ENCODE measurements around the gene BOLA1. TPM values are rescaled to one million over a fixed set of nuclear protein-coding genes. Genes with fewer than 3 reads are reported as not detected.

Gene BOLA1
- polyA plus RNA-seq, 1 donor from 2014 or later = 26.3 TPM

DNA sequence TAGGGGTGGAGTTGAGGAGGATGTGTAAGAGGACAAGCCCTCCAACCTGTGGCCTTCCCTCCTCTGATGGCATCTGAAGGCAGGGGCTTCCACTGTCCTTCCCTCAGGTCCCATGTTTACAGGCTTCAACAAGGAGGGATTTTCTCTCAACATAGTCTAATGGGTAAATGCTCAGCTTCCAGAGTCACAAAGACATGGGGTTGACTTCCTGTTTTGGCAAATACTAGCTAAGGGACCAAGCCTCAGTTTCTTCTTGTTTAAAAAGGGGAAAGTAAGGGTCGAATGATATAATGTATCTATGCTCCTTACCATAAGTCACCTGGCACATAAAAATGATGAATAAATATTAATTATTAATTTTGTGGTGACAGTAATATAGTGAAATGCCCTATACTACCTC is 15.2 kb downstream of the BOLA1 start:
- H3K79me2 ChIP-seq (replicated peaks; ENCODE audit: insufficient read depth, low read length) = peaks cover 42% of the 10 kb centered on the region
- H3K4me3 ChIP-seq (ENCODE audit: low read length) = no peak overlapping the region
- no peaks in the 10 kb centered on the region for H3F3A ChIP-seq (ENCODE audit: insufficient read depth, low read length, poor library complexity, severe bottlenecking)
- no peaks in the 10 kb centered on the region for H3K36me3 ChIP-seq (ENCODE audit: insufficient read depth, low read length)
- no peak overlapping the region for H3K9ac ChIP-seq (ENCODE audit: low read length)
- no peaks in the 10 kb centered on the region for H3K9me2 ChIP-seq (ENCODE audit: insufficient read depth, low read length)
- H3K27ac ChIP-seq (ENCODE audit: low read length) = no peak overlapping the region
- H4K20me1 ChIP-seq (ENCODE audit: insufficient read depth) = no peaks in the 10 kb centered on the region
- H3K9me3 ChIP-seq (ENCODE audit: low read length) = no peaks in the 10 kb centered on the region
- no peak overlapping the region for H3K4me2 ChIP-seq (ENCODE audit: low read length)
- H2AFZ ChIP-seq (ENCODE audit: low read depth, low read length) = no peak overlapping the region
- H3K27me3 ChIP-seq (ENCODE audit: insufficient read depth, low read depth, low read length) = no peaks in the 10 kb centered on the region
- TF ChIP-seq TAF1 (IDR thresholded peaks at IDR 0.05; ENCODE audit: low read depth) (no peak), RAD21 (conservative IDR thresholded peaks at IDR 0.05) (no peak), EZH2 (IDR thresholded peaks at IDR 0.05; ENCODE audit: borderline replicate concordance, insufficient read depth, low read length, poor library complexity, severe bottlenecking) (no peak)
- TF ChIP-seq, protein P1, sequence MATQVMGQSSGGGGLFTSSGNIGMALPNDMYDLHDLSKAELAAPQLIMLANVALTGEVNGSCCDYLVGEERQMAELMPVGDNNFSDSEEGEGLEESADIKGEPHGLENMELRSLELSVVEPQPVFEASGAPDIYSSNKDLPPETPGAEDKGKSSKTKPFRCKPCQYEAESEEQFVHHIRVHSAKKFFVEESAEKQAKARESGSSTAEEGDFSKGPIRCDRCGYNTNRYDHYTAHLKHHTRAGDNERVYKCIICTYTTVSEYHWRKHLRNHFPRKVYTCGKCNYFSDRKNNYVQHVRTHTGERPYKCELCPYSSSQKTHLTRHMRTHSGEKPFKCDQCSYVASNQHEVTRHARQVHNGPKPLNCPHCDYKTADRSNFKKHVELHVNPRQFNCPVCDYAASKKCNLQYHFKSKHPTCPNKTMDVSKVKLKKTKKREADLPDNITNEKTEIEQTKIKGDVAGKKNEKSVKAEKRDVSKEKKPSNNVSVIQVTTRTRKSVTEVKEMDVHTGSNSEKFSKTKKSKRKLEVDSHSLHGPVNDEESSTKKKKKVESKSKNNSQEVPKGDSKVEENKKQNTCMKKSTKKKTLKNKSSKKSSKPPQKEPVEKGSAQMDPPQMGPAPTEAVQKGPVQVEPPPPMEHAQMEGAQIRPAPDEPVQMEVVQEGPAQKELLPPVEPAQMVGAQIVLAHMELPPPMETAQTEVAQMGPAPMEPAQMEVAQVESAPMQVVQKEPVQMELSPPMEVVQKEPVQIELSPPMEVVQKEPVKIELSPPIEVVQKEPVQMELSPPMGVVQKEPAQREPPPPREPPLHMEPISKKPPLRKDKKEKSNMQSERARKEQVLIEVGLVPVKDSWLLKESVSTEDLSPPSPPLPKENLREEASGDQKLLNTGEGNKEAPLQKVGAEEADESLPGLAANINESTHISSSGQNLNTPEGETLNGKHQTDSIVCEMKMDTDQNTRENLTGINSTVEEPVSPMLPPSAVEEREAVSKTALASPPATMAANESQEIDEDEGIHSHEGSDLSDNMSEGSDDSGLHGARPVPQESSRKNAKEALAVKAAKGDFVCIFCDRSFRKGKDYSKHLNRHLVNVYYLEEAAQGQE (IDR thresholded peaks at IDR 0.05; ENCODE audit: borderline replicate concordance) = no peak
- TF ChIP-seq, protein P2, sequence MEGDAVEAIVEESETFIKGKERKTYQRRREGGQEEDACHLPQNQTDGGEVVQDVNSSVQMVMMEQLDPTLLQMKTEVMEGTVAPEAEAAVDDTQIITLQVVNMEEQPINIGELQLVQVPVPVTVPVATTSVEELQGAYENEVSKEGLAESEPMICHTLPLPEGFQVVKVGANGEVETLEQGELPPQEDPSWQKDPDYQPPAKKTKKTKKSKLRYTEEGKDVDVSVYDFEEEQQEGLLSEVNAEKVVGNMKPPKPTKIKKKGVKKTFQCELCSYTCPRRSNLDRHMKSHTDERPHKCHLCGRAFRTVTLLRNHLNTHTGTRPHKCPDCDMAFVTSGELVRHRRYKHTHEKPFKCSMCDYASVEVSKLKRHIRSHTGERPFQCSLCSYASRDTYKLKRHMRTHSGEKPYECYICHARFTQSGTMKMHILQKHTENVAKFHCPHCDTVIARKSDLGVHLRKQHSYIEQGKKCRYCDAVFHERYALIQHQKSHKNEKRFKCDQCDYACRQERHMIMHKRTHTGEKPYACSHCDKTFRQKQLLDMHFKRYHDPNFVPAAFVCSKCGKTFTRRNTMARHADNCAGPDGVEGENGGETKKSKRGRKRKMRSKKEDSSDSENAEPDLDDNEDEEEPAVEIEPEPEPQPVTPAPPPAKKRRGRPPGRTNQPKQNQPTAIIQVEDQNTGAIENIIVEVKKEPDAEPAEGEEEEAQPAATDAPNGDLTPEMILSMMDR (IDR thresholded peaks at IDR 0.05; ENCODE audit: poor library complexity, severe bottlenecking) = no peak

DNA sequence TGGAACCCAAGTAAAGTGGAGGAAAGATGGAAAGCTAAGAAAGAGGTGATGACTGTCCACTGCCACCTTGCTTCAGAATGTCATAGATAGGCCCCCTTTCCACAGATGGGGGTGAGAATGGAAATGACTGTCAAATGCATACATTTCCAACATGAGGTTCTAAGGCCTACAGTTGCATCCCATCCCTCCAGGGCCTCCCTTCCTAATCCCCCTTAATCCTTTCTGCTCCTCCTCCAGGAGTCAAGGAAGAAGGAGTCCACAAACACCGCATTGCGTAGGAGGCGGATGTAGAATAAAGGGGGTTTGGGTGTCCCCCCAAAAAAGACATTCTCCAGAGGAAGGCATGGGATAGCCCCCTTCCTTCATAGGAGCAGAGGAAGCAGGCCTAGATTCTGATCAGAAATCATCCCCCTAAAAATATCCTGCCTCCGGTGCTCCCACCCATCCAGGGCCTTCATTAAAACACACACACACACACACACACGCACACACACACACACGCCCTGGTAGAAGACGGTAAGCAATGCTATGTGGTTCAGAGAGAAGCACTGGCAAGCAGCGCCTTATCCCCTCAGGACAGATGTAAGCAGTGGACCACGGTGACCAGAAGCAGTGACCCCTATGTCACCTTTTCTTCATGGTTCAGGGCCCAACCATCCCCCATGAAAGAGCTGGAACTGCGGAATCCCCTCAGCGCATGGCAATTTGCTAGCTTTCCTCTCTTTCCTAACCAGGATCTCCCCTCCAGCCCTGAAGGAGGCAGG is 16.2 kb downstream of the BOLA1 start:
- Histone ChIP-seq H3K79me2 (replicated peaks; ENCODE audit: insufficient read depth, low read length) (peaks cover 42% of the 10 kb centered on the region), H3K36me3 (ENCODE audit: insufficient read depth, low read length) (no peaks in the 10 kb centered on the region), H3K4me2 (ENCODE audit: low read length) (peak overlapping the region; percentile 87), H3K4me3 (ENCODE audit: low read length) (peak overlapping the region; percentile 94), H3K27ac (ENCODE audit: low read length) (peak overlapping the region; percentile 83), H3K9ac (ENCODE audit: low read length) (peak overlapping the region; percentile 98), H3K9me3 (ENCODE audit: low read length) (no peaks in the 10 kb centered on the region), H2AFZ (ENCODE audit: low read depth, low read length) (no peak overlapping the region), H3F3A (ENCODE audit: insufficient read depth, low read length, poor library complexity, severe bottlenecking) (no peaks in the 10 kb centered on the region), H3K9me2 (ENCODE audit: insufficient read depth, low read length) (no peaks in the 10 kb centered on the region), H4K20me1 (ENCODE audit: insufficient read depth) (no peaks in the 10 kb centered on the region), H3K27me3 (ENCODE audit: insufficient read depth, low read depth, low read length) (no peaks in the 10 kb centered on the region)
- TF ChIP-seq, protein P2 (IDR thresholded peaks at IDR 0.05; ENCODE audit: poor library complexity, severe bottlenecking) = no peak
- no peak for TF ChIP-seq RAD21 (conservative IDR thresholded peaks at IDR 0.05)
- no peak for TF ChIP-seq TAF1 (IDR thresholded peaks at IDR 0.05; ENCODE audit: low read depth)
- no peak for TF ChIP-seq EZH2 (IDR thresholded peaks at IDR 0.05; ENCODE audit: borderline replicate concordance, insufficient read depth, low read length, poor library complexity, severe bottlenecking)
- no peak for TF ChIP-seq EP300 (conservative IDR thresholded peaks at IDR 0.05; ENCODE audit: poor library complexity, severe bottlenecking)
- no peak for TF ChIP-seq POLR2AphosphoS5 (IDR thresholded peaks at IDR 0.05)
- TF ChIP-seq MXI1 (conservative IDR thresholded peaks at IDR 0.05; ENCODE audit: poor library complexity, severe bottlenecking) = no peak
- TF ChIP-seq SMC3 (conservative IDR thresholded peaks at IDR 0.05; ENCODE audit: poor library complexity) = no peak
- TF ChIP-seq, protein P1 (IDR thresholded peaks at IDR 0.05; ENCODE audit: borderline replicate concordance) = no peak

All from neural cell (in vitro differentiated cells).